Activated T-helper 2 cell treated with anti-CD3 and anti-CD28 coated beads, Interferon-gamma antibody, Interleukin-2, Interleukin-4, amounts not matched to agents 10 μg/mL and 5 μg/mL and 100 μg/mL, durations not matched to agents 14 hours and 24 hours and 36 hours (primary cell): ENCODE results near the gene GJA10. TPM values are rescaled to one million over a fixed set of nuclear protein-coding genes. Genes with fewer than 3 reads are reported as not detected.
"Not testable (repeated sequence)": the region's sequence is repeated elsewhere in the genome, so short reads cannot be mapped to it uniquely, and the experiment has no call there.

Experiments
- DNase-seq: peaks from one replicate; pipeline ENCODE4 v3.0.0; 2021; ENCODE audit warnings: low spot score
- H3K27ac Mint-ChIP-seq: one replicate; pipeline ENCODE4 v1.8.0; 2021; ENCODE audit warnings: mixed read lengths
- H3K27me3 Mint-ChIP-seq: one replicate; pipeline ENCODE4 v1.8.0; 2021; ENCODE audit warnings: low read depth, mixed read lengths
- H3K36me3 Mint-ChIP-seq: one replicate; pipeline ENCODE4 v1.8.0; 2021; ENCODE audit warnings: low read depth, mixed read lengths
- H3K4me1 Mint-ChIP-seq: one replicate; pipeline ENCODE4 v1.8.0; 2021; ENCODE audit warnings: low read depth, mixed read lengths
- H3K4me3 Mint-ChIP-seq: one replicate; pipeline ENCODE4 v1.8.0; 2021; ENCODE audit warnings: low read depth, mild to moderate bottlenecking, moderate library complexity, mixed read lengths
- H3K9me3 Mint-ChIP-seq: one replicate; pipeline ENCODE4 v1.8.0; 2021; ENCODE audit warnings: mixed read lengths
- intact Hi-C: fragments of 100-400 bp; cut with micrococcal nuclease; formaldehyde crosslinking; loops from one replicate; pipeline ENCODE4 v1.15.1; 2023
- total RNA-seq: library from RNA; stranded (reverse); gene quantifications from 2 replicates; pipeline ENCODE4 v1.2.3, GENCODE V29; 2022

Gene GJA10
- 0.11 and 0.32 TPM in 2 replicates for total RNA-seq

- Mint-ChIP-seq H3K9me3 (no peaks in the 10 kb centered on the region), H3K4me3 (no peak within 1 kb of the TSS), H3K27ac (no peak within 1 kb of the TSS), H3K27me3 (peaks cover 40% of the 10 kb centered on the region), H3K4me1 (peaks cover 4% of the 10 kb centered on the region), H3K36me3 (no peaks in the 10 kb centered on the region)
- intact Hi-C loops: no loop called here
- DNase-seq: no peak
Observed at GRCh38 chr6:89894169-89894568, at the start of gene GJA10. Gene GJA10, plus strand, starts transcription at chr6:89894469. Its CDS starts 0 bp downstream, at chr6:89894469.

GRCh38 chr6:89847513-89847912, 46.8 kb upstream of the GJA10 start:
- intact Hi-C loops, H3K9me3 Mint-ChIP-seq, DNase-seq, H3K4me3 Mint-ChIP-seq, H3K27me3 Mint-ChIP-seq, H3K27ac Mint-ChIP-seq: not testable (repeated sequence)
- H3K36me3 Mint-ChIP-seq: peaks cover 44% of the 10 kb centered on the region
- H3K4me1 Mint-ChIP-seq: peaks cover 14% of the 10 kb centered on the region

GRCh38 chr6:89853068-89853467, 41.2 kb upstream of the GJA10 start:
- intact Hi-C loops: no loop called here
- Mint-ChIP-seq H3K36me3 (peaks cover 74% of the 10 kb centered on the region), H3K27me3 (no peaks in the 10 kb centered on the region), H3K4me1 (peaks cover 8% of the 10 kb centered on the region), H3K9me3 (no peaks in the 10 kb centered on the region), H3K4me3 (no peak overlapping the region), H3K27ac (no peak overlapping the region)
- DNase-seq: no peak

GRCh38 chr6:89858041-89858440, 36.2 kb upstream of the GJA10 start:
- H3K36me3 Mint-ChIP-seq: peaks cover 75% of the 10 kb centered on the region
- H3K27ac Mint-ChIP-seq: no peak overlapping the region
- no peak for DNase-seq
- intact Hi-C loops: no loop called here
- no peaks in the 10 kb centered on the region for H3K27me3 Mint-ChIP-seq
- peaks cover 24% of the 10 kb centered on the region for H3K4me1 Mint-ChIP-seq
- H3K4me3 Mint-ChIP-seq: no peak overlapping the region
- peaks cover 11% of the 10 kb centered on the region for H3K9me3 Mint-ChIP-seq

GRCh38 chr6:89859744-89860143, 34.5 kb upstream of the GJA10 start:
- H3K4me3 Mint-ChIP-seq: no peak overlapping the region
- H3K4me1 Mint-ChIP-seq: peaks cover 31% of the 10 kb centered on the region
- no peaks in the 10 kb centered on the region for H3K27me3 Mint-ChIP-seq
- intact Hi-C loops: no loop called here
- H3K9me3 Mint-ChIP-seq: peaks cover 17% of the 10 kb centered on the region
- DNase-seq: peak; percentile 16
- peak overlapping the region; percentile 35 for H3K27ac Mint-ChIP-seq
- peaks cover 75% of the 10 kb centered on the region for H3K36me3 Mint-ChIP-seq

- intact Hi-C loops: loop anchor here (2.0 kb wide), 1 partner anchor 27 kb away; no protein-coding TSS in a partner anchor
- H3K27me3 Mint-ChIP-seq: no peaks in the 10 kb centered on the region
- H3K9me3 Mint-ChIP-seq: peaks cover 22% of the 10 kb centered on the region
- H3K27ac Mint-ChIP-seq: peak overlapping the region; percentile 73
- H3K36me3 Mint-ChIP-seq: peaks cover 81% of the 10 kb centered on the region
- H3K4me1 Mint-ChIP-seq: peaks cover 31% of the 10 kb centered on the region
- DNase-seq: no peak
- H3K4me3 Mint-ChIP-seq: peak overlapping the region; percentile 1
Observed at GRCh38 chr6:89862273-89862672, 32.0 kb upstream of the GJA10 start.

- intact Hi-C loops: loop anchor here (2.0 kb wide), 1 partner anchor 28 kb away; no protein-coding TSS in a partner anchor
- H3K36me3 Mint-ChIP-seq: peaks cover 83% of the 10 kb centered on the region
Observed at GRCh38 chr6:89862698-89863097, 31.6 kb upstream of the GJA10 start.

GRCh38 chr6:89866024-89866678, 28.1 kb upstream of the GJA10 start:
- no peak overlapping the region for H3K27ac Mint-ChIP-seq
- no peak for DNase-seq
- no peaks in the 10 kb centered on the region for H3K27me3 Mint-ChIP-seq
- H3K4me1 Mint-ChIP-seq: peaks cover 22% of the 10 kb centered on the region
- H3K4me3 Mint-ChIP-seq: no peak overlapping the region
- peaks cover 90% of the 10 kb centered on the region for H3K36me3 Mint-ChIP-seq
- peaks cover 31% of the 10 kb centered on the region for H3K9me3 Mint-ChIP-seq
- intact Hi-C loops: no loop called here

More at GRCh38 chr6:89862698-89863097, 31.6 kb upstream of the GJA10 start:
- DNase-seq: no peak
- peaks cover 26% of the 10 kb centered on the region for H3K9me3 Mint-ChIP-seq
- H3K27ac Mint-ChIP-seq: peak overlapping the region; percentile 73
- H3K27me3 Mint-ChIP-seq: no peaks in the 10 kb centered on the region
- H3K4me3 Mint-ChIP-seq: no peak overlapping the region
- H3K4me1 Mint-ChIP-seq: peaks cover 31% of the 10 kb centered on the region

GRCh38 chr6:89873721-89874120, 20.5 kb upstream of the GJA10 start:
- H3K4me1 Mint-ChIP-seq: peaks cover 7% of the 10 kb centered on the region
- H3K36me3 Mint-ChIP-seq: peaks cover 48% of the 10 kb centered on the region
- H3K27me3 Mint-ChIP-seq: no peaks in the 10 kb centered on the region
- no peaks in the 10 kb centered on the region for H3K9me3 Mint-ChIP-seq
- no peak overlapping the region for H3K4me3 Mint-ChIP-seq
- intact Hi-C loops: loop anchor here (2.0 kb wide), 1 partner anchor 15 kb away; no protein-coding TSS in a partner anchor
- DNase-seq: no peak
- H3K27ac Mint-ChIP-seq: no peak overlapping the region

GRCh38 chr6:89874438-89874837, 19.8 kb upstream of the GJA10 start:
- H3K4me1 Mint-ChIP-seq: peaks cover 7% of the 10 kb centered on the region
- peaks cover 42% of the 10 kb centered on the region for H3K36me3 Mint-ChIP-seq
- no peaks in the 10 kb centered on the region for H3K27me3 Mint-ChIP-seq
- H3K9me3 Mint-ChIP-seq: no peaks in the 10 kb centered on the region
- no peak overlapping the region for H3K4me3 Mint-ChIP-seq
- no peak overlapping the region for H3K27ac Mint-ChIP-seq
- no peak for DNase-seq
- intact Hi-C loops: loop anchor here (2.0 kb wide), 1 partner anchor 14 kb away; no protein-coding TSS in a partner anchor

- Mint-ChIP-seq H3K36me3 (no peaks in the 10 kb centered on the region), H3K4me3 (no peak overlapping the region), H3K27ac (no peak overlapping the region), H3K27me3 (peaks cover 23% of the 10 kb centered on the region), H3K4me1 (peaks cover 9% of the 10 kb centered on the region), H3K9me3 (no peaks in the 10 kb centered on the region)
- DNase-seq: no peak
- intact Hi-C loops: no loop called here
Observed at GRCh38 chr6:89886378-89887120, 7.7 kb upstream of the GJA10 start.

- Mint-ChIP-seq H3K36me3 (no peaks in the 10 kb centered on the region), H3K4me1 (peaks cover 9% of the 10 kb centered on the region), H3K27ac (no peak overlapping the region), H3K27me3 (peaks cover 26% of the 10 kb centered on the region), H3K4me3 (no peak overlapping the region), H3K9me3 (no peaks in the 10 kb centered on the region)
- intact Hi-C loops: loop anchor here (2.0 kb wide), 1 partner anchor 13 kb away; no protein-coding TSS in a partner anchor
- DNase-seq: no peak
Observed at GRCh38 chr6:89887452-89888137, 6.7 kb upstream of the GJA10 start.
